Tongue (tissue), 2 donors: ENCODE data around the gene ZFYVE28. TPM values are rescaled to one million over a fixed set of nuclear protein-coding genes. Genes with fewer than 3 reads are reported as not detected.

ENCODE experiments used
- DNase-seq: peaks from one replicate; pipeline ENCODE4 v3.0.0-alpha.2; 2015
- total RNA-seq: library from RNA; depleted of rRNA; stranded (reverse); fragments of >200 nt; gene quantifications from one replicate; pipeline ENCODE4 v1.2.3, GENCODE V29; 2014

Gene ZFYVE28
- total RNA-seq, 1 donor from 2014 or later = 10.1 TPM

GRCh38 chr4:2428496-2429213 lies 10.2 kb upstream of the ZFYVE28 start:
- no peak for DNase-seq

- DNase-seq = no peak
Observed at GRCh38 chr4:2427383-2428334, 9.2 kb upstream of the ZFYVE28 start.

GRCh38 chr4:2426711-2427275 lies 8.3 kb upstream of the ZFYVE28 start:
- no peak for DNase-seq

GRCh38 chr4:2426069-2426397 lies 7.6 kb upstream of the ZFYVE28 start:
- DNase-seq = no peak

GRCh38 chr4:2425386-2426068 lies 7.1 kb upstream of the ZFYVE28 start:
- no peak for DNase-seq

- DNase-seq = no peak
Observed at GRCh38 chr4:2424581-2424980, 6.1 kb upstream of the ZFYVE28 start.

GRCh38 chr4:2423695-2424094 lies 5.2 kb upstream of the ZFYVE28 start:
- DNase-seq = no peak

- no peak for DNase-seq
Observed at GRCh38 chr4:2423066-2423465, 4.6 kb upstream of the ZFYVE28 start.

GRCh38 chr4:2421928-2422327 lies 3.5 kb upstream of the ZFYVE28 start:
- no peak for DNase-seq

- no peak for DNase-seq
Observed at GRCh38 chr4:2419814-2420213, 1.4 kb upstream of the ZFYVE28 start.

- DNase-seq = peak; percentile 96
Observed at GRCh38 chr4:2418650-2419571, 466 bp upstream of the ZFYVE28 start, which contains the start of gene CFAP99. TSS of gene CFAP99 (plus strand) at chr4:2418955.

- DNase-seq = no peak
Observed at GRCh38 chr4:2417226-2417764, 1.1 kb downstream of the ZFYVE28 start.

GRCh38 chr4:2416564-2417225 lies 1.8 kb downstream of the ZFYVE28 start:
- DNase-seq = no peak

- no peak for DNase-seq
Observed at GRCh38 chr4:2415881-2416563, 2.4 kb downstream of the ZFYVE28 start.

- DNase-seq = no peak
Observed at GRCh38 chr4:2415213-2415612, 3.2 kb downstream of the ZFYVE28 start.

GRCh38 chr4:2413821-2414610 lies 4.4 kb downstream of the ZFYVE28 start:
- no peak for DNase-seq

- peak; percentile 77 for DNase-seq
Observed at GRCh38 chr4:2412885-2413716, 5.3 kb downstream of the ZFYVE28 start.

- DNase-seq = no peak
Observed at GRCh38 chr4:2412534-2412884, 5.9 kb downstream of the ZFYVE28 start.
